H1 (cell line): ENCODE data around the gene CPPED1.

ENCODE experiments used
- CTCF ChIP-seq, 3 experiments: IDR thresholded peaks; 1 replicate in 2 of 3; 2 replicates in 1 of 3; pipeline versions ENCODE4 v1.5.1 to v1.6.1; 2011; ENCODE audit warnings: low read length in 3 of 3, mild to moderate bottlenecking in 3 of 3, inconsistent platforms in 2 of 3, low read depth in 1 of 3, moderate library complexity in 1 of 3; ENCODE audit not compliant: insufficient read depth in 1 of 3; ENCODE audit errors: control extremely low read depth in 1 of 3
- EP300 ChIP-seq, 2 experiments: IDR thresholded peaks; 1 replicate in 1 of 2; 2 replicates in 1 of 2; pipeline ENCODE4 v1.6.1; 2011 to 2012; ENCODE audit warnings: low read depth in 2 of 2, low read length in 2 of 2, mild to moderate bottlenecking in 2 of 2, borderline replicate concordance in 1 of 2, inconsistent platforms in 1 of 2, moderate library complexity in 1 of 2
- HDAC6 ChIP-seq: IDR thresholded peaks from one replicate; pipeline ENCODE4 v1.7.1; 2012; ENCODE audit warnings: low read depth, mild to moderate bottlenecking, inconsistent platforms, low read length, moderate library complexity
- JUND ChIP-seq: IDR thresholded peaks from 2 replicates; pipeline ENCODE4 v1.6.1; 2011; ENCODE audit warnings: mild to moderate bottlenecking, improper control_type of control experiment, low read length
- POLR2A ChIP-seq, 2 experiments: IDR thresholded peaks; 1 replicate in 1 of 2; 2 replicates in 1 of 2; pipeline ENCODE4 v1.6.1; 2011; ENCODE audit warnings: low read depth in 2 of 2, low read length in 2 of 2, mild to moderate bottlenecking in 2 of 2; ENCODE audit errors: control extremely low read depth in 1 of 2
- SIX5 ChIP-seq: IDR thresholded peaks from 2 replicates; pipeline ENCODE4 v1.6.1; 2011; ENCODE audit warnings: mild to moderate bottlenecking, low read depth, low read length
- SP4 ChIP-seq: IDR thresholded peaks from 2 replicates; pipeline ENCODE4 v1.6.1; 2012; ENCODE audit warnings: low read length, inconsistent platforms
- TAF1 ChIP-seq: IDR thresholded peaks from 2 replicates; pipeline ENCODE4 v1.6.1; 2011; ENCODE audit warnings: mild to moderate bottlenecking, low read depth, low read length
- USF2 ChIP-seq: IDR thresholded peaks from 2 replicates; pipeline ENCODE4 v1.6.1; 2011; ENCODE audit warnings: low read length, improper control_type of control experiment

- TF ChIP-seq CTCF (IDR thresholded peaks at IDR 0.05; ENCODE audit: control extremely low read depth in 1 of 3, insufficient read depth in 1 of 3, low read depth in 1 of 3, low read length in 3 of 3) (no peak), USF2 (no peak), POLR2A (IDR thresholded peaks at IDR 0.05; ENCODE audit: control extremely low read depth in 1 of 2, low read depth in 2 of 2, low read length in 2 of 2) (no peak), JUND (no peak), HDAC6 (no peak), TAF1 (no peak), SP4 (no peak), SIX5 (no peak), EP300 (IDR thresholded peaks at IDR 0.05; ENCODE audit: borderline replicate concordance in 1 of 2, low read depth in 2 of 2, low read length in 2 of 2) (no peak)
Observed at GRCh38 chr16:12719972-12720371, 83.7 kb downstream of the CPPED1 start.
